Spleen (tissue), 7 donors: ENCODE measurements around the gene RAB9B.
A peak's percentile ranks its signal among the peaks of the same experiment; 100 is the strongest.

Experiments used
- POLR2A ChIP-seq, 3 donors: fragments of 450-650 bp; IDR thresholded peaks; one replicate each; pipeline ENCODE4 v1.5.1; 2017; ENCODE audit warnings: antibody characterized with exemption in 3 of 3, mild to moderate bottlenecking in 1 of 3
- POLR2AphosphoS5 ChIP-seq, 3 donors: sonication (generic); formaldehyde crosslinking; IDR thresholded peaks; one replicate each; pipeline ENCODE4 v1.5.1; 2017; ENCODE audit warnings: antibody characterized with exemption in 3 of 3
- TF ChIP-seq, protein P1 (sequence below), 11 experiments: fragments of 200-600 bp in 7 of 11; fragments of 450-650 bp in 4 of 11; sonication (generic) in 4 of 11; IDR thresholded peaks in 8 of 11; conservative IDR thresholded peaks in 3 of 11; 1 replicate in 7 of 11; 2 replicates in 4 of 11; pipeline versions ENCODE4 v1.4.0 to v1.8.0; 2016 to 2021; ENCODE audit warnings: antibody characterized with exemption in 11 of 11, inconsistent platforms in 4 of 11, mild to moderate bottlenecking in 1 of 11
- donor health status: DM: no; HTN: no; CAD: no; lungs with moderate emphysema.
- donor health status: DM: no; HTN: no; CAD: no.
- donor health status: DM: no; HTN: no; CAD: no.

DNA sequence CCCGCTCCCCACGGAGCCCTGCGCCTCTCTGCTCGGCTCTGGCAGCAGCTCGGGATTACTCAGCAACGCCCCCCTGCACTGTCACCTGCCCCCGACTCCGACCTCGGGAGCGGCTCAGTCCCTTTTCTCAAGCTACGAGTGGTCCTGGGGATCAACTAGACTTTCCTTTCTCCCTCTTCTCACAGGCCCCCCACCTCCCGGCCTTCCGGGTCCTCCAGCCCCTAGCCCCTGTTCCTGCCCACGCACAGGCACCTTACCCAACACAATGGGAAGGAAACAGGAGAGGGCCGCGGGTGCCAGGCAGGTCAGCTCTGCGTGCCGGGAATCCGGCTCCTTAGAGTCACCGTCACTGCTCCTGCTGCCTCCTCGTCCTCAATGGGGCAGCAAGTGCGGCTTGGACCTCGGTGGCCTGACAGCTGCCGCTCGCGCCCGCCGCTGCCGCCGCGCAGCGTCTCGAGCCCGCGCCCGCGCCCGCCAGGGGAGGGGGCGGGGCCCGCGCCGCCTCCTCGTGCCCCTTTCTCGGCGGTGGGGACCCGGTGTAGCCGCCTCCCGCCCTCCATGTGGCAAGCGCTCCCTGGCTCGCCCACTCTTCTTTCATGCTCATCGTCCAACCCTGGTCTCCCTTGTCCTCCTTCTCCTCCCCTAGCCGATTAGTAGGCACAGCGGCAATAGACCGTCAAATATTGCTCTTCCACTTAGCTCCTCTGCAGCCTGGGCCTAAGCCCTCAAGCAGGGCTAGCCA lies at the start of gene RAB9B:
- TF ChIP-seq, protein P1, sequence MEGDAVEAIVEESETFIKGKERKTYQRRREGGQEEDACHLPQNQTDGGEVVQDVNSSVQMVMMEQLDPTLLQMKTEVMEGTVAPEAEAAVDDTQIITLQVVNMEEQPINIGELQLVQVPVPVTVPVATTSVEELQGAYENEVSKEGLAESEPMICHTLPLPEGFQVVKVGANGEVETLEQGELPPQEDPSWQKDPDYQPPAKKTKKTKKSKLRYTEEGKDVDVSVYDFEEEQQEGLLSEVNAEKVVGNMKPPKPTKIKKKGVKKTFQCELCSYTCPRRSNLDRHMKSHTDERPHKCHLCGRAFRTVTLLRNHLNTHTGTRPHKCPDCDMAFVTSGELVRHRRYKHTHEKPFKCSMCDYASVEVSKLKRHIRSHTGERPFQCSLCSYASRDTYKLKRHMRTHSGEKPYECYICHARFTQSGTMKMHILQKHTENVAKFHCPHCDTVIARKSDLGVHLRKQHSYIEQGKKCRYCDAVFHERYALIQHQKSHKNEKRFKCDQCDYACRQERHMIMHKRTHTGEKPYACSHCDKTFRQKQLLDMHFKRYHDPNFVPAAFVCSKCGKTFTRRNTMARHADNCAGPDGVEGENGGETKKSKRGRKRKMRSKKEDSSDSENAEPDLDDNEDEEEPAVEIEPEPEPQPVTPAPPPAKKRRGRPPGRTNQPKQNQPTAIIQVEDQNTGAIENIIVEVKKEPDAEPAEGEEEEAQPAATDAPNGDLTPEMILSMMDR (IDR thresholded peaks at IDR 0.05 in 8 of 11, conservative IDR thresholded peaks at IDR 0.05 in 3 of 11): no peak
- TF ChIP-seq POLR2A (IDR thresholded peaks at IDR 0.05) (no peak), POLR2AphosphoS5 (IDR thresholded peaks at IDR 0.05) (peak in 1 of 3 donors; percentile 19)
